Muscle layer of colon (tissue), 2 donors: Measurements from ENCODE around the gene HEYL.

ENCODE experiments used
- H3K27ac ChIP-seq: one replicate; pipeline ENCODE4 v1.7.0; 2013; ENCODE audit warnings: low read depth, mild to moderate bottlenecking, low read length, moderate library complexity
- H3K27me3 ChIP-seq, 2 donors: one replicate each; pipeline ENCODE4 v1.7.0; 2013; ENCODE audit warnings: low read length in 2 of 2, mild to moderate bottlenecking in 2 of 2; ENCODE audit not compliant: insufficient read depth in 2 of 2, control insufficient read depth in 1 of 2
- H3K36me3 ChIP-seq: one replicate; pipeline ENCODE4 v1.7.0; 2013; ENCODE audit warnings: mild to moderate bottlenecking, low read length; ENCODE audit not compliant: insufficient read depth
- H3K4me1 ChIP-seq: one replicate; pipeline ENCODE4 v1.7.0; 2013; ENCODE audit warnings: mild to moderate bottlenecking, low read length; ENCODE audit not compliant: insufficient read depth
- H3K4me3 ChIP-seq, 2 donors: one replicate each; pipeline ENCODE4 v1.7.0; 2013; ENCODE audit warnings: low read length in 2 of 2, low read depth in 1 of 2, mild to moderate bottlenecking in 1 of 2, moderate library complexity in 1 of 2
- H3K9ac ChIP-seq: one replicate; pipeline ENCODE4 v1.7.0; 2013; ENCODE audit warnings: low read length
- H3K9me3 ChIP-seq: one replicate; pipeline ENCODE4 v1.7.0; 2013; ENCODE audit warnings: mild to moderate bottlenecking, low read length
- donor health status: abdominal sarcoma.
- donor health status: Adenocarcinoma of cecum.

The HEYL gene

DNA sequence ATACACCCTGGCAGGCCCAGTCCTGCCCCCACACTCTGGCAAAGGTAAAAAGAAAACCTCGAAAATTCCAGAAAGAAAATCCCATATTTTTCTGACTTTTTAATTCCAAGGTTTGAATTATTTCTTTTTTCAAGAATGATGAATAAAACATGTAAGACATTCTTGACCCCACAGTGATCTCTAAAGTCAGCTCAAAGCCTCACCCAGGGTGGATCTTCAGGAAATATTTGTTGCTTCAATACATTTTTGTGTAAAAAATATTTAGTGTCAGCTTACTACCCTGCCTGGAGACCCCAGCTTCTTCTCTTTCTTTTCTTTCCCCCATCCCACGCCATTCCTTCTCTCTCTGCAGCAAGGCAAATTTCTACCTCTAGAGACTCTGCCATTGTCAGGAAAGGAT, 39.4 kb upstream of the HEYL start:
- H3K27me3 ChIP-seq: peaks cover 0 to 13% of the 10 kb centered on the region in 2 donors

DNA sequence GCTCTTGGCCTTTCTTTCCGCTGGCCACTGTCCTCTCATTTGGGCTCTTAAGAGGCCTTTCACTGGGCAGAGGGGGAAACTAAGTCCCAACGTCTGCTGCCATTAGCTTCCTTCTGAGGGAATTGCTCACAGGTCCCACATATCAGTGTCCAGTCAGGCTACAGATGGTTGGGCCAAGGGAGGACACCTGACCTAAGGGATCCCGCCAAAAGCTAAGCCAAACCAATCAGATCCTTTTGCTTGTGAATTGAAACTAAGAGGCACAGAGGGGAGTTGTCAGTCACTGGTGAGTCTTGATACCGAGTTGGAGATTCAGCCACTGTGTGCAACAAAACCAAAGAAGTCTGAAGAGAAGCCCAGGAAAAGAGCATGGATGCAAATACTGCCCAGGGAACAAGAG, 38.2 kb upstream of the HEYL start:
- no peak overlapping the region for H3K27ac ChIP-seq
- H3K36me3 ChIP-seq: no peaks in the 10 kb centered on the region
- H3K9ac ChIP-seq: no peak overlapping the region
- H3K9me3 ChIP-seq: no peaks in the 10 kb centered on the region
- no peak overlapping the region for H3K4me3 ChIP-seq
- no peaks in the 10 kb centered on the region for H3K4me1 ChIP-seq
- H3K27me3 ChIP-seq: peaks cover 0 to 10% of the 10 kb centered on the region in 2 donors

More for the DNA sequence above, 39.4 kb upstream of the HEYL start:
- Histone ChIP-seq H3K4me1 (no peaks in the 10 kb centered on the region), H3K9ac (no peak overlapping the region), H3K9me3 (no peaks in the 10 kb centered on the region), H3K36me3 (no peaks in the 10 kb centered on the region), H3K4me3 (no peak overlapping the region), H3K27ac (no peak overlapping the region)

DNA sequence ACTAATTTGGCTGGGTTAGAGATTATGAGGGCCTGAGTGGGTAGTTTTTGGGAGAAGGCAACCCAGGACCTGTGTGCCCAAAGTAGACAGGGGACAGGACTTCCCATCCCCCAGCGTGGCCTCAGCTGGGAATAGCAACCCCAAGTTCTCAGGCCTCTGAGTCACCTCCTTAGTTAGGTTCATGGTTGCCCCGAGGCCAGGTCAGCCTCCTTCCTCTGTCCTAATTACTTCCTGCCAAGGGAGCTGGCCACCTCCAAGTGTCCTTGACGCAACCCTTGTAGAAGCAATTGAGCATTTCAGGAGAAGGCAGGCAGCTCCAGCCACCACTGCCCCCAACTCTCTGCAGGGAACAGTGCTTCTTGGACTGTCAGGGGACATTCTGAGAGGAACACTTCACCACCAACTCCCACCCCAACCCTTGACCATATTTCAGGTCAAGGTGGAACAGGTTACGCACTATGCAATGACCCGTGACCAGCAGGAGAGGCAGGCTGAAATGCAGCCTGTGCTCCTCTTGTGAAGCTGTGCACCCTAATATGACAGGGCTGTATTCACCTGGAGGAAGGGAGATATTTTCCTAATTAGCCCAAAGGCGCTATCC, 37.6 kb upstream of the HEYL start:
- H3K4me1 ChIP-seq: no peaks in the 10 kb centered on the region
- no peak overlapping the region for H3K9ac ChIP-seq
- peaks cover 0 to 8% of the 10 kb centered on the region in 2 donors for H3K27me3 ChIP-seq
- H3K27ac ChIP-seq: no peak overlapping the region
- H3K9me3 ChIP-seq: no peaks in the 10 kb centered on the region
- no peaks in the 10 kb centered on the region for H3K36me3 ChIP-seq
- no peak overlapping the region for H3K4me3 ChIP-seq

DNA sequence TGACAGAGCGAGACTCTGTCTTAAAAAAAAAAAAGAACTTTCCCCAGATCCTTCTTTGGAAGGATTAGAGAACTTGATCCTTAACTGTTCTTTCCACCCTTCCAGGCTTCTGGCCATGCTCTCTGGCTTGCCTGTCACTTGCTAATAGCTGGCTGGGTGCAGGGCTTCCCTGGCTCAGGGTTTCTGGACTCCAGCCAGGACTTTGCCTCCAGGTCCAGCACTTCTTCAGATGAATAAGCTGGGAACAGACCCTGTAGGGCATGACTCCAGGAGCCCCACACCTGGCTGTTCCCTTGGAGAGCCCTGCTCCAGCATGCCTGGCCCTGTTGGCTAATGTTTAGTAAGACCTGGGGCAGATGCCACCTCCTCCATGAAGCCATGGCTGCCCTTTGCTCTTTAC, 35.8 kb upstream of the HEYL start:
- Histone ChIP-seq H3K4me1 (peaks cover 6% of the 10 kb centered on the region), H3K36me3 (no peaks in the 10 kb centered on the region), H3K27me3 (peaks cover 4 to 19% of the 10 kb centered on the region in 2 donors), H3K27ac (no peak overlapping the region), H3K9ac (no peak overlapping the region), H3K4me3 (no peak overlapping the region), H3K9me3 (no peaks in the 10 kb centered on the region)

- H3K27ac ChIP-seq: no peak overlapping the region
- H3K36me3 ChIP-seq: no peaks in the 10 kb centered on the region
- no peaks in the 10 kb centered on the region for H3K9me3 ChIP-seq
- H3K9ac ChIP-seq: no peak overlapping the region
- H3K4me3 ChIP-seq: no peak overlapping the region
- H3K27me3 ChIP-seq: peaks cover 4 to 24% of the 10 kb centered on the region in 2 donors
- H3K4me1 ChIP-seq: peaks cover 6% of the 10 kb centered on the region
Observed at GRCh38 chr1:39673215-39673614, 33.8 kb upstream of the HEYL start.

DNA sequence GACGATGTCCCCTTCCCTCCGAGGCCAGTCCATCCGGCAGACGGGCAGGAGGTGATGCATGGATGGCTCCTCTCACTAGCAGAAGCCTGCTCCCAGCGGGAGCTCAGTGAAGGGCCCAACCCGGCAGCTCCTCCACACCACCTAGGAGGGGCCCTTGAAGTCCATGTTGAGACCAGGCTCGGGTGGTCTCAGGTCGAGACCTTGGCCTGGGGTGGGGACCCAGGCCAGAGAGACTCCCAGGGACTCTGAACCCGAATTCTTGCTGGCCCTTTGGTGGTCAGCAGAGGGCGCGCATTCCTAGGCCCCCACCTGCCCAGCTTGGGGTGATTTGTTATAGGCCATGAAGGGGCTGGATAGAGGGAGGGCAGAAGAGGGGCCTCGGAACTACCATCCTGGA, 33.1 kb upstream of the HEYL start:
- no peak overlapping the region for H3K27ac ChIP-seq
- no peaks in the 10 kb centered on the region for H3K36me3 ChIP-seq
- peaks cover 6% of the 10 kb centered on the region for H3K4me1 ChIP-seq
- no peak overlapping the region for H3K9ac ChIP-seq
- peaks cover 4 to 24% of the 10 kb centered on the region in 2 donors for H3K27me3 ChIP-seq
- no peaks in the 10 kb centered on the region for H3K9me3 ChIP-seq
- H3K4me3 ChIP-seq: peak overlapping the region in 1 of 2 donors; percentile 53

DNA sequence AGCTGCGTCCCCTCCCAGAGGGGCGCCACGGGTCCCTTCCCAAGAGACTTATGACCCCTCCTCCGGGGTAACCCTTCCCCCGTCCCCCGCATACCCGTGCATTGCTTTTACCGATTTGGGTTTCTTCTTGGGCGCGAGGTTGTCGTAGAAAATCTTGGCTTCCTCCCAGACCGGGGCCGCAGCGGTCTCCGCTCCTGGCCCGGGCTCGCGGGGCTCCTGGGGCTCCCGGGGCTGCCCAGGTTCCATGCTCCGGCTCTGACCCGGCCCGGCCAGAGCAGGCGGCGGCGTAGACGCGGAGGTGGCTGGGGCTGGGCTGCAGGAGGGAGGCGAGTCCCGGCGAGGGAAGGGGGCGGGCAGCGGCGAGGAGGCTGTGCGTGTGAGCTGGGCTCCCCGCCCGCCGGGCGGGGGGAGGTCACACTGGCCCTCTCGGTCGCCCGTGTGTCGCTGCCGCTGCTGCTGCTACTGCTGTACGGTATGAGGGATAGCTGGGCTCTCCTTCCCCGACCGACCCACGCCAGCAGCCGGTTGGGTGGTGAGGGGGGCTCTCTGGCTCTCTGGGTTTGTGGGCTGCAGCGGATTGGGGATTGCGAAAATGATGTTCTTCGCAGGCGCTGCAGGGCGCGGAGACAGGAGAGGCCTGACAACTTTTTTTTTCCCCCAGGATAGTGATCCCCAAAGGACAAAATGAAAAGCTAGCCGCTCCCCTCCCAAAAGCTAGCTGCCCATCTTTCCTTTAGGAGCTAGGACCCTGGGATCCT, 32.5 kb upstream of the HEYL start, which contains the start of gene NT5C1A:
TSS of gene NT5C1A (minus strand) at position 315 of the 758 bp plus-strand sequence. CDS start at position 246, 69 bp downstream.
- H3K36me3 ChIP-seq: no peaks in the 10 kb centered on the region
- no peak within 1 kb of the TSS for H3K9ac ChIP-seq
- peaks cover 6% of the 10 kb centered on the region for H3K4me1 ChIP-seq
- H3K27me3 ChIP-seq: peaks cover 4 to 24% of the 10 kb centered on the region in 2 donors
- no peak within 1 kb of the TSS for H3K27ac ChIP-seq
- peak within 1 kb of the TSS; percentile 18 to 53 for H3K4me3 ChIP-seq
- no peaks in the 10 kb centered on the region for H3K9me3 ChIP-seq

GRCh38 chr1:39671433-39671792, 32.0 kb upstream of the HEYL start:
- Histone ChIP-seq H3K4me3 (peak overlapping the region; percentile 18 to 53), H3K27ac (no peak overlapping the region), H3K27me3 (peaks cover 4 to 24% of the 10 kb centered on the region in 2 donors), H3K36me3 (no peaks in the 10 kb centered on the region), H3K9me3 (no peaks in the 10 kb centered on the region), H3K4me1 (peaks cover 6% of the 10 kb centered on the region), H3K9ac (no peak overlapping the region)

GRCh38 chr1:39670689-39671088, 31.2 kb upstream of the HEYL start:
- Histone ChIP-seq H3K4me3 (no peak overlapping the region), H3K9ac (no peak overlapping the region), H3K4me1 (peaks cover 6% of the 10 kb centered on the region), H3K36me3 (no peaks in the 10 kb centered on the region), H3K27me3 (peaks cover 4 to 24% of the 10 kb centered on the region in 2 donors), H3K9me3 (no peaks in the 10 kb centered on the region), H3K27ac (no peak overlapping the region)

GRCh38 chr1:39668894-39669293, 29.5 kb upstream of the HEYL start:
- Histone ChIP-seq H3K27ac (no peak overlapping the region), H3K4me3 (no peak overlapping the region), H3K4me1 (peaks cover 6% of the 10 kb centered on the region), H3K27me3 (peaks cover 4 to 24% of the 10 kb centered on the region in 2 donors), H3K36me3 (no peaks in the 10 kb centered on the region), H3K9me3 (no peaks in the 10 kb centered on the region), H3K9ac (no peak overlapping the region)

- no peak overlapping the region for H3K27ac ChIP-seq
- no peaks in the 10 kb centered on the region for H3K36me3 ChIP-seq
- no peak overlapping the region for H3K4me3 ChIP-seq
- H3K27me3 ChIP-seq: peaks cover 4 to 24% of the 10 kb centered on the region in 2 donors
- H3K9ac ChIP-seq: no peak overlapping the region
- H3K9me3 ChIP-seq: no peaks in the 10 kb centered on the region
- peaks cover 6% of the 10 kb centered on the region for H3K4me1 ChIP-seq
Observed at GRCh38 chr1:39668111-39668510, 28.7 kb upstream of the HEYL start.
